NCI-H2196 treated with DMSO at 0.1 percent for 48 hours (cell line): ENCODE measurements around the gene PDSS2.

Experiments used
- DNase-seq: peaks from one replicate; lab custom pipeline; 2025; ENCODE audit not compliant: unreplicated experiment; lab: John Stamatoyannopoulos, UW

The PDSS2 gene

GRCh38 chr6:107103082-107103481 is 356.3 kb downstream of the PDSS2 start:
- no peak for DNase-seq
